ENCODE measurements around the gene CREM.

The CREM gene

DNA sequence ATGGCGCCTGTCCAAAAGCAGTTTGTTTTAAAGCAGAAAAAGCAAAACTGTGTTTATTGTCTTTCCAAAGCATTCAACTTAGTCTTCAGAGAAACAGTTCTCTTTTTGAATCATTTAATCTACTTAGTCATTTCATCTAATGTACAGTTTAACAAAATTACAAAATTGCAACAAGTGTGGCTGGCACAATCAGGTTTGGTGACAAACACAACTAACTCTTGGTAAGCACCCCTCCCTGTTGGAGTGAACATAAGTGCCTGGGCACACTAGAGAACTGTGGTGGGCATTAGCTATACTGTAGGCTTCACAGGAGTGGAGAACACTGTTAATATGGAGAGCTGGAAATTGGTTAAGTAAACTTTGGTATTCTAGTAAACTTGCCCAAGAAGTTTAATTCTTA is 6.9 kb downstream of the CREM start:
- in situ Hi-C loops (cut with MboI; ENCODE audit: low sequenced_read_pairs) = no loop called here

DNA sequence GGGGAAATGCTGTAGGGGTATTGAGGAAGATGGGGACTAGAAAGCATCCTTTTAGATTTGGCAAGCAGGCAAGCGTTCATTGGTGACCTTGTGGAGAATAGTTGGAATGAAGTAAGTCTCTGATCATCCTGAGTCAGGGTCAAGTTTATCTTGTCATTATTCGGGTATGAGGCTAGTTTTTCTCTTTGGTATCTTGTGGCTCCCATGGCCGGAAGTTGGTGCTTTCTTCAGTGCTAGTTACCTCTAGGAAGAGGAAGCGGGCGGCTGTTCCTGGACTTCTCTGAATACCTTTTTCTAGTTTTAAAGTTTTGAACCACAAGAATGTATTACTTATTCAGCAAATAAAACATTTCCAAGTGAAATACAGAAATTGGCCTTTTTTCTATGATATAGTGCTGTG is 9.2 kb downstream of the CREM start:
- in situ Hi-C loops (cut with MboI; ENCODE audit: low sequenced_read_pairs) = no loop called here

DNA sequence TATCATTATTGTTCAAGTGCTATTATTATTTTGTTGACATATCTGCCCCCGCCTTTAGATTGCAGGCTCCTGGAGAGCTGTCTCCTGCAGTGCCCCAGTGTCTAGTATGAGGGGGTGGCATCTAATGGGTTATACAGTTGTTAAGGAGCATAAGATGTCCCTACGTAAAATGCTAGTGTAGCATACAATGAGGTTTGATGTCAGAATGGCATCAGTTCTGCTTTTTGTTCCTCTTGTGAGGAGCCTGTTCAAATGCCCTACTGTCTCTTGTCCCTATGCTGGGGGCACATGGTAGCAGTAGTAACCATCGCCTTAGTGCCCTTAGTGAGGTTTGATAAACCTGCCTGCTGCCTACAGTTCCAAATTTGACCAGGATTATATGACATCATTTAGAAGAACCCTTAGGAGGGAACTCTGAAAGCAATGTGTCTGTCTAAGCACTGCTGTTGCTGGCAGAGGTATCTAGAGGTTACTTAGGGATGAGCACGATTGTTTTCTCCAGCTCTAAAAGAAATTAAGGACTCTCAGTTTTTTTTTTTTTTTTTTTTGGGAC is 9.7 kb downstream of the CREM start:
- in situ Hi-C loops (cut with MboI; ENCODE audit: low sequenced_read_pairs) = no loop called here

DNA sequence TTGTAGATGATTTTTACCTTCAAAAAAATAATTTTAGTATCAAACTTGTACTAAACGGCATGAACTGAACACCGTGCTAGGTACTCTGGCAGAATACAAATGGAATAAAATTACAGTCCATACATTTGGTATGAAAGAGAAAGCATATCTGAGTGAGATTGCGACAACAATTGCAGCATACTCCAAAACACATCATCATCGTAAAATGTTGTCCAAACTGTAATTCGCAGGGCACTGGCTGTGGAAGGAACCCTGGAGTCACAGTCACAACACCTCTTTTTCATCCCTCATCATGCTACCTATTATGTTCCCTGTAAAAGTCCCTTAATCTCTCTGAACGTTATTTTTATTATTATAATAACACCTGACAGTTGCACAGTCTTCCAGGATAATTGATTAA is 13.5 kb downstream of the CREM start:
- in situ Hi-C loops (cut with MboI; ENCODE audit: low sequenced_read_pairs) = no loop called here

DNA sequence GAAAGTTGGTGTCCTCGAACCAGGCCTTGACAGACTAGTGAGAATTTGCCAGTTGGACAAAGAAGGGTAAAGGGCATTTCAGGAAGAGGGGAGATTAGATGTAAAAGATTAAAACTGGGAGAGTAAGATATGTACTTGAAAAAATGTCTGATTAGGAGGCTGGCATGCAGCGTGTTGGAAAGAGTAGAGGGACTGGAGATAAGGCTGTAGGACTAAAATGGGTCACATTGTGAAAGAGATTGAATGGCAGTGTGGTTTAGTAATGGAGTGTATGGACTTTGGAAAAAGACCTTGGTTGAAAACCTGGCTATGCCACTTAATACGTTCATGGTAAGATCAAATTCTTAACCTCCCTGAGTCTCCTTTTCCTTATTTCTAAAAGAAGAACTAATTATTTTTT is 14.1 kb downstream of the CREM start:
- in situ Hi-C loops (cut with MboI; ENCODE audit: low sequenced_read_pairs) = no loop called here

DNA sequence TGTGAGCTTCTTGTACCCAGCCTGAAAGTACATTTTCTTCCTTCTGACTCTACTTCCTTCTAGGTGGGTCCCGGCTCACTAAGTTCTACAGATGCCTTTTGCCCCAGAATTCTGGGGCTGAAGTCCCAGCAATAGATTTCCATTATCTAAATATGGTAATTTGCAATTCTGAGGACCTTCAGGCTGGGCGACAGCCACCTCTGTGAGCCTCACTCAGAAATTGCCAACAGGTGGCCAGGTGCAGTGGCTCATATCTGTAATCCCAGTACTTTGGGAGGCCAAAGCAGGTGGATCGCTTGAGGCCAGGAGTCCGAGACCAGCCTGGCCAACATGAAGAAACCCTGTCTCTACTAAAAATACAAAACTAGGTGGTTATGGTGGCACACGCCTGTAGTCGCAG is 23.7 kb downstream of the CREM start:
- in situ Hi-C loops (cut with MboI; ENCODE audit: low sequenced_read_pairs) = no loop called here

DNA sequence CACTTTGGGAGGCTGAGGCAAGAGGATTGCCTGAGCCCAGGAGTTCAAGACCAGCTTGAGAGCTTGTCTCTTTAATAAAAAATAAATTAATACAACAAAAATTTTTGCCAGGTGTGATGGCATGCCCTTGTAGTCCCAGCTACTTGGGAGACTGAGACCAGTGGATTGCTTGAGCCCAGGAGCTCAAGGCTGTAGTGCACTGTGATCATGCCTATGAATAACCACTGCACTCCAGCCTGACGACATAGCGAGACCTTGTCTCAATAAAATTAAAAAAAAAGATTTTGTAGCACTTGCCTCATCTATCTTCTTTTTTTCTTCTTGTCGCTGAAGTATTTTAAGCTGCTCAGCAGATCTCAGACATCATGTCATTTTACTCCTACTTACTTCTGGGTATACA is 26.3 kb downstream of the CREM start:
- in situ Hi-C loops (cut with MboI; ENCODE audit: low sequenced_read_pairs) = no loop called here

DNA sequence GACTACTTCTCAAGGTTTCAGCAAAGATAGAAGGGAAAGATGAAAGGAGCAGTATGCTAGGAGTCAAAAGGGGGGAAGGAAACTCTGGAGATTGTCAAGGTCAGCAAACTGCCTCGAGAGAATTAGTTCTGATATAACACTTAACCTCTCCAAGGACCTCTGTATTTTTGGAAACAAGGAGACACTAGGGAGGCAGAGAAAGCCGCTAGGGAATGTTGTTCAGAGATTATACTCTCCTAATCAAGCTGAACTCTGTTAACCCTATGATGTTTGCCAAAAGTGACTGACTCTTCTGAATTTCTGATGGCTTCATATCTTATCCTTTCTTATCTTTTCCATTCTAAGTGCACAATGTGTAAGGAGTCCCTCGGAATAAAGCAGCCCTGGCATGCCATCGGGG is 27.1 kb downstream of the CREM start:
- in situ Hi-C loops (cut with MboI; ENCODE audit: low sequenced_read_pairs) = no loop called here

DNA sequence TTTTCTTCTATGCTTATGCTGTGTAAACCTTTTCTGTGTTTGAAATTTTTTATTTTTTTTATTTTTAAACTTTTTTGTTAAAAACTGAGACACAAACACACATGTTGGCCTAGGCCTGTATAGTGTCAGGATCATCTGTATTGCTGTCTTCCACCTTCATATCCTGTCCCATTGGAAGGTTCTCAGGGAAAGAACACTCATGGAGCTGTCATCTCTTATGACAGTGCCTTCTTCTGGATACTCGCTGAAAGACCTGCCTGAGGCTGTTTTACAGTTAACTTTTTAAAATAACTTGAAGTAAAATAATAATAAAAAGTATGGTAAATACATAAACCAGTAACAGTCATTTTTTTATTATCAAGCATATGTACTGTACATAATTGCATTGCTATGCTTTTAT is 34.1 kb downstream of the CREM start:
- in situ Hi-C loops (cut with MboI; ENCODE audit: low sequenced_read_pairs) = no loop called here

DNA sequence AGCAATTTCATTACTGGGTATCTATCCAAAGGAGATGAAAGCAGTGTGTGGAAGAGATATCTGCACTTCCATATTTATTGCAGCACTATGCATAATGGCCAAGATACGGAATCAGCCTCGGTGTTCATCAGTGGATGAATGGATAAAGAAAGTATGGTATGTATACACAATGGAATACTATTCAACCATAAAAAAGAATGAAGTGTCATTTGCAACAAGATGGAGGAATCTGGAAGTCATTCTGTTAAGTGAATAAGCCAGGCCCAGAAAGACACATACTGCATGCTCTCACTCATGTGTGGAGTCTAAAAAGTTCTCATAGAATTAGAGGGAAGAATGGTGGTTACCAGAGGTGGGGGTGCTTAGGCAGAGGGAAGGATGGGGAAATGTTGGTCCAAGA is 35.3 kb downstream of the CREM start:
- in situ Hi-C loops (cut with MboI; ENCODE audit: low sequenced_read_pairs) = no loop called here

DNA sequence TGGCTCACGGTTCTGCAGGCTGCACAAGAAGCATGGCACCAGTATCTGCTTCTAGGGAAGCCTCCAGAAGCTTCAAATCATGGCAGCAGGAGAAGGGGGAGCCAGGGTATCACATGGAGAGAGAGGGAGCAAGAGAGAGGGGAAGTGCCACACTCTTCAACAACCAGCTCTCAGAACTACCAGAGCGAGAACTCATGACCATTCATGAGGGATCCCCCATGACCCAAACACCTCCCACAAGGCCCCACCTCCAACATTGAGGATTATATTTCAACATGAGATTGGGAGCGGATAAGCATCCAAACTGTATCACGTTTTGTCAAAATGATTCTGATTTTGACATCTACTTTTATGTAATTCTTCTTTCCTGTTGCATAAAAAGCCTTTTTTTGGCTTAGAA is 38.5 kb downstream of the CREM start:
- in situ Hi-C loops (cut with MboI; ENCODE audit: low sequenced_read_pairs) = no loop called here

DNA sequence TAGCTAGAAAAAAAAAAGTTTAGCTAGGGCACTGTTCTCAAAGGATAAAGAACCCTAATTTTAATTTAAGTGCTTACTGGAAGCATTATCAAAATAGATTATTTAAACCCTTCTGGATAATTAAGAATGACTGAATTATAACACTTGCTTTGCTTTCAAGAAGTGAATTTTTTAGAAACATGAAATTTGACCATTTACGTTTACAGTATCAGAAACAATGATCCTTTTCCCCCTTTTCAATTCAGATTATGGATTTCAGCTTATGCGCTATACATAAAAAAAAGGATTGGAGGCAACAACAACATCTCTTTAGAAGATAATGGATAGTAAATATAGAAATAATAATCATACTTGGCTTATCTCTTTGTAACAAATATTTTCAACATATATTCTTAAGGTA is 39.2 kb downstream of the CREM start:
- in situ Hi-C loops (cut with MboI; ENCODE audit: low sequenced_read_pairs) = no loop called here

DNA sequence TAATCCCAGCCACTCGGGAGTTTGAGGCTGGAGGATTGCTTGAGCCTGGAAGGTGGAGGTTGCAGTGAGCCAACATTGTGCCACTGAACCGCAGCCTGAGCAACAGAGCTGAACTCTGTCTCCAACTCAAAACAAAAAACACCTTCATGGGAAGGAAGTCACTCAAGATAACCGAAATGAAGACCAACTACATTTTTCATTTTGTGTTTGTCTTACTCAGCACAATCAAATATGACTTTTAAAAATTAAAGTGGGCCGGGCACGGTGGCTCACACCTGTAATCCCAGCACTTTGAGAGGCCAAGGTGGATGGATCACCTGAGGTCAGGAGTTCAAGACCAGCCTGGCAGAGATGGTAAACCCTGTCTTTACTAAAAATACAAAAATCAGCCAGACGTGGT is 40.0 kb downstream of the CREM start:
- in situ Hi-C loops (cut with MboI; ENCODE audit: low sequenced_read_pairs) = no loop called here

DNA sequence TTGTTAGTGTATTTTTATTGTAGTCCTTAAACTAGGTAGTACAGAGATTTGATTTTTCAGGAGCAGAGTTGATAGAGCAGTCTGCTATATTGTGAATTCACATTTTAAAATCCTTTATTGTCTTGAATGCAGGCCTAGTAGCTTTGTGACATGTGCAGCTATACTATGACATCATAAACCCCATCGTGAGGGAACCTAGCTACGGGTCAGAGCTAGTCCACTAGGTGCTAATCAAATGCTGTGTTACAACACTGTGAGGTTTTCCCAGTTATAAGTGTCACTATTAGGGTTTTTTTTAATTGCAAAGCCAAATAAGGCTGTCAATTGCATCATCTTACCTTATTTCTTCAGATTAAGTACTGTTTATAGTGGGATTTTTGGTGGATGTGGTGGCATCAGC is 40.7 kb downstream of the CREM start:
- in situ Hi-C loops (cut with MboI; ENCODE audit: low sequenced_read_pairs) = no loop called here

DNA sequence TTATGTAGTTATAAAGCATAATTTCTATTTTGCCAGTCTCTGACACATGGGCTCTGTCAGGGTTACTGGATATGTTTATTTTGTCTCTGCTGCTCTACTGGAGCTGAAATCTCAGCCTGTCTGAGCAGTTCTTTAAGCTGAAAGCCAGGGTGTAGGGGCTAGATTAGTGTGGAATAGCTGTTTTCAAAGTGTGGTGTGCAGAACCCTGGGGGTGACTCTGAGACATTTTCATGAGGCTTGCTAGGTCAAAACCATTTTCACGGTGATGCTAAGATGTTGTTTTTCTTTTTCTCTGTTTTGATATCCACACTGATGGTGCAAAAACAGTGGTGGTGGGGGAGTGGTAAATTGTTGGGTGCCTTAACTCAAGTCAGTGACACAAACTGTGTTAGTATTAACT is 45.5 kb downstream of the CREM start:
- in situ Hi-C loops (cut with MboI; ENCODE audit: low sequenced_read_pairs) = no loop called here

DNA sequence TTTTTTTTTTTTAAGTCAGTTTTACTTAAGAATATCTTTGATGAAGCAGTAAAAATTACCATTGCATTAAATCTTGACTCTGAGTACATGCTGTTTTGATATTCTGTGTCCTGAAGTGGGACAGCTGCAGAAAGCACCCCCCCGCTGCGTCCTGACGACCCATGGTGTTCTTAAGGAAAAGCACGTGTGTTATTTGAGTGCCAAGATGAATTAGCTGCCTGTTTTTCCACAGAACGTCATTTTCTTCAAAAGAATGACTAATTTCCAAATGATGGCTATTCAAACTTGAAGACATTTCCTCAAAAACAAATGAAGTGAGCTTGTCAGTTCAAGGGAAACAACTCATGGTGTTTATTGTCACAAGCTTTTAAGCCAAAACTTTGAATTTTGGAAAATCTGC is 45.9 kb downstream of the CREM start:
- in situ Hi-C loops (cut with MboI; ENCODE audit: low sequenced_read_pairs) = no loop called here

DNA sequence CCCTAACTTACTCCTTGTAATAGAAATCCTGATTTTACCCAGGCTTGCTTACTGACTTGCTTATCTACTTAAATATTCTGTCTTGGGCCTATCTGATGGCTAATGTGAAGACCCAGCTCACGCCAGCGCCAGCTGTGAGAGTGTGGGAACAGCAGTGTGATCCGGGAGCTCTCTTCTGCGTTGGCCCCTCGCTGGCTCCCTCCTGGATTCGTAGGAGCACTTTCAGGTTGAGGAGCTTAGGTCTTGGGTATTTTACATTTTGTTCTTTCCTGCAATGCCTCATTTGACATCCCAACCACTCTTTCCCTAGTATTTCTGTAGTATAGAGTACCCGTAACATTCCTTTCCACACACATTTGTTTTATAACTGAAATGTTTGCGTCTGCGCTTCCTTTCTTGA is 51.7 kb downstream of the CREM start:
- in situ Hi-C loops (cut with MboI; ENCODE audit: low sequenced_read_pairs) = no loop called here

DNA sequence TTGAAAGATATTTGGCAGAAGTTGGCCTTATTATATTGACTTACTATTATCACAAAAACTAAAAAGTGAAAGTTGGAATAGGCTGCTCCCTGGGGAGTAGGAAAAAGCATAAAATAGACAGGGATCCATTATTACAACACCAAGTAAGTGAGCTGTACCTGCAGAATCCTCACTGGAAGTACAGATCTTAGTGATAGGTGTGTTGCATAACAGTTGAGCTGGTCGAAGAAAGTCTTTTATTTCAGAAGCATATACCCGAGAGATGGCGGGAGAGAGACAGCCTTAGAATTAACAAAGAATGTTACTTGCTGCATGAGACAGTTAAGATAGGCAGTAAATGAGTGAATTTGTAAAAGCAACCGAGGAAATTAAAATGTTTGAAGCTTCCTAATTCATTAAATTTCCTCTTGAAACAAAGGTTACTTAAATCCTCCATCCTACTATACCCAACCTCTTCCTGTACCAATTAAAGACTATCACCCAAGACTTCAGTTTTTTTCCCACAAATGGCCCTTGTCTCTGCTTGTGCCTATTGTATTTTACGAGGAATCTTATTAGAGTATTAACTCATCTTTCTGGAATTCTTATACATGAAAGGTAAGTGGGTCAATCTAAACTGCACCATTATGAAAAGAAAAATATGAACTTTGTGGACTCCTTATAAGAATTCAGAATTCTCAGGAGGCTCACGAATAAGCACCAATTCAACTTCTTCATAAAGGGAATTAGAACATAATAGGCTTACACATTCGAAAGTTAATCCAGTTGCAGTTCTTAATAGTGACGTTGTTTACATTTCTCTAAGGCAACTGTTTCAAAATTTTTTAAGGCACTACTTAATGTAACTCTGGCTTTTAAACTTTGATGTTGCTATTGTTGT is 56.2 kb downstream of the CREM start:
- in situ Hi-C loops (cut with MboI; ENCODE audit: low sequenced_read_pairs) = no loop called here

DNA sequence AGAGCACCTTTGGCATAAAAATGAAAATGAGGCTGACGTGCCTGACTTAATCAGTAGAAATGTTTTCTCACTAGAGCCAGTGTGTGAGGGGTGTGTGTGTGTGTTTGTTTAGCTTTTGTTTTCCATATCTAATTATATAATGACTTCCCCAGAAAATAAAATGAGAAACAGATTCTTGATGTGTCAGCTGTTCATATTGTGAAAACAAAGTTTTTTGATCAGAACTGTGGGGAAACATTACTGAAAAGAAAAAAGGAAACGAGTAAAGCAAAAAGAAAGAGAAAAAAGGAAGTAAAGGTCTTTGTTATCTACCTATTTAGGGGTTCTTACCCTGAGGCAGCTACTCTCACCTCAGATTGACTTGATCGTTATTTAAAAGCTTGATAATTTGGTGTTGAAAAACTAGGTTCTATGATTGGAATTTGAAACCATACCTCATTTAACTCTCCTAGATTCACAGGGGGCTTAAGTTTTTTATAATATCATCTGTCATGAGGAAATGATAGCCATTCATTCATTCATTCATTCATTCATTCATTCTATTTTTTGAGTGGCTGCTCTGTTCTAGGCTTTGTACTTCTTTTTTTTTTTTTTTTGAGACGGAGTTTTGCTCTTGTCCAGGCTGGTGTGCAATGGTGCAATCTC is 58.0 kb downstream of the CREM start:
- in situ Hi-C loops (cut with MboI; ENCODE audit: low sequenced_read_pairs) = no loop called here

DNA sequence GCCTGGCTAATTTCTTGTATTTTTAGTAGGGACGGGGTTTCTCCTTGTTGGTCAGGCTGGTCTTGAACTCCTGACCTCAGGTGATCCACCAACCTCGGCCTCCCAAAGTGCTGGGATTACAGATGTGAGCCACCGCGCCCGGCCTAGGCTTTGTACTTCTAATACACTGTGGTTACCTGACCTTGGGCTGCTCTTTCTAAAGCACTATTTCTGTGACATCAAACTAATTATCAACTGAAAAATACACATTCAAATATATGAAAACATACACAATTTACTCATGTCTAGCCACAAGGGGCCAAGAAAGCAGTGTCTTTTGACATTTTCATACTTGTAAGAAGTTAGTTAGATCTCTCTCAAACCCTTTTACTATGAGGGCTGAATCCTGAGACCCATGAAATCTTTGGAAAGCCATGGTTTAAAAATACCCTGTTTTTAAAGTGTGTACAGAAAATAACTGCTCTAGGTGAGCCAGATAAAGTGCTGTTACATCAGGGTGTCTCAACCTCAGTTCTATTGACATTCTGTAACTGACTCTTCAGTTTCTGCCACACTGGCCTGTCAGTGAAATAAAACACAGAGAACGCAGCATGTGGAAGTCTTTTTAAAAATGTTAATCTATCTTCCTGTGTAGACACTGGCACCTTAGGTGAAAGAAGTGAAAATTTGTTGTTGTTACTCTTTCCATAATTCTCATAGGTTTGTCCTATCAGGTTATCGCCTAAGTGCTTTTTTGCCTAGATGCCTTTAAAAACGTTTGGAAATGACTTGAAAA is 58.8 kb downstream of the CREM start:
- in situ Hi-C loops (cut with MboI; ENCODE audit: low sequenced_read_pairs) = no loop called here

DNA sequence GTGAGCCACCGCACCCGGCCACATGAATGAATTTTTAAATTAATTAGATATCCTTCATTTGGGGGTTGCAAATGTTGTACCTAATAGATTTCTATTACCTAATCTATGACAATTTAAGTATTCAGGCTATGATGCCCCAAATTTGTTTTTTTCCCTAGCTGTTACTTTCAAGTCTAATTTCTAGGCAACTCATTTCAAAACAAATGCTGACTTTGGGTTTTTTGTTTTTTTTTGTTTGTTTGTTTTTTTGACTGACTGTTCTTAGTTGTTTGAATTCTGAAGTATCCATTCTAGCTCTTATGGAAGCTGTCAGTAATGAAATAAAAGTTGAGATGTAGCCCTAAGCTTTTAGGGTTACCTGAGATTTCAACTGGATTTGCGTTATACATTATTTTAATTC is 62.3 kb downstream of the CREM start:
- in situ Hi-C loops (cut with MboI; ENCODE audit: low sequenced_read_pairs) = no loop called here

DNA sequence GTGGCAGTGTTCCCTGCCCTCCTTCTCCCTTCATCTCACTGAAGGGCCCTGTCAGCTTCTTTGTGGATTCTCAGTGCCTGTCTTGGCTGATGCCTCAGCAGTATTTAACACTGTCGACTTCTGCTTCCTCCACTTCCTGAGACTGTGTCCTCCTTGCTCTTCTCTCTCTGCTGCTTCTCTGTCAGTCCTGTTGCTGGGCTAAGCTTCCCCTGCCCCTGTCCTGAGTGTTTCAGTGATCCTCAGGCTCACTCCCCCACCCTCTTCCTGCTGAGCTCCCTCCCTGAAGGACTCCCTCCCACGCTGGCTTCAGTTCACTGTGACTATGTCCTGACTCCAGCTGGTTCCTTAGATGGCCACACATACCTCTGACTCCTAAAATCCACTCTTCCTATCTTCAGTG is 64.9 kb downstream of the CREM start:
- in situ Hi-C loops (cut with MboI; ENCODE audit: low sequenced_read_pairs) = no loop called here
